Liver (tissue), 3 donors: ENCODE results near the gene CEP43.

Experiments
- ATF3 ChIP-seq: IDR thresholded peaks from 2 replicates; pipeline ENCODE4 v1.6.1; 2016; ENCODE audit warnings: antibody characterized with exemption
- CTCF ChIP-seq: fragments of 150-350 bp; IDR thresholded peaks from 2 replicates; pipeline ENCODE4 v1.5.1; 2017; ENCODE audit warnings: improper control_type of control experiment, low read depth, low read length; ENCODE audit not compliant: missing input control
- JUND ChIP-seq, 2 donors: IDR thresholded peaks; 2 replicates each; pipeline ENCODE4 v1.6.1; 2016; ENCODE audit warnings: antibody characterized with exemption in 2 of 2
- YY1 ChIP-seq: IDR thresholded peaks from 2 replicates; pipeline ENCODE4 v1.6.1; 2016; ENCODE audit warnings: antibody characterized with exemption, mild to moderate bottlenecking
- donor health status: healthy.
- donor health status: healthy.

- no peak for TF ChIP-seq CTCF
- no peak for TF ChIP-seq YY1
- TF ChIP-seq JUND (IDR thresholded peaks at IDR 0.05), result no peak
- no peak for TF ChIP-seq ATF3
These were observed 14.7 kb downstream of the CEP43 start for GRCh38 chr6:167013946-167014345.
